GM19240 (cell line): ENCODE data around the gene KIDINS220.

Source experiments
- DNase-seq: peaks from one replicate; pipeline ENCODE4 v3.0.0; 2011; ENCODE audit warnings: low spot score; ENCODE audit not compliant: insufficient read length

KIDINS220 gene

GRCh38 chr2:8805278-8806210, 31.9 kb downstream of the KIDINS220 start:
- no peak for DNase-seq

- peak; percentile 30 for DNase-seq
Measured at GRCh38 chr2:8803658-8804379, 33.6 kb downstream of the KIDINS220 start.

- no peak for DNase-seq
Measured at GRCh38 chr2:8802741-8803140, 34.7 kb downstream of the KIDINS220 start.

- no peak for DNase-seq
Measured at GRCh38 chr2:8800821-8801220, 36.6 kb downstream of the KIDINS220 start.

- no peak for DNase-seq
Measured at GRCh38 chr2:8800218-8800617, 37.2 kb downstream of the KIDINS220 start.

- DNase-seq = no peak
Measured at GRCh38 chr2:8799004-8799403, 38.4 kb downstream of the KIDINS220 start.

GRCh38 chr2:8798393-8798792, 39.0 kb downstream of the KIDINS220 start:
- no peak for DNase-seq

GRCh38 chr2:8797682-8798081, 39.7 kb downstream of the KIDINS220 start:
- no peak for DNase-seq

- no peak for DNase-seq
Measured at GRCh38 chr2:8796878-8797550, 40.4 kb downstream of the KIDINS220 start.

GRCh38 chr2:8796315-8796848, 41.0 kb downstream of the KIDINS220 start:
- no peak for DNase-seq

- no peak for DNase-seq
Measured at GRCh38 chr2:8794923-8795825, 42.2 kb downstream of the KIDINS220 start.

- no peak for DNase-seq
Measured at GRCh38 chr2:8790739-8791162, 46.7 kb downstream of the KIDINS220 start.

GRCh38 chr2:8786463-8786862, 51.0 kb downstream of the KIDINS220 start:
- no peak for DNase-seq

- DNase-seq = no peak
Measured at GRCh38 chr2:8779795-8780671, 57.4 kb downstream of the KIDINS220 start.

GRCh38 chr2:8774371-8774770, 63.0 kb downstream of the KIDINS220 start:
- no peak for DNase-seq

GRCh38 chr2:8767324-8767723, 70.1 kb downstream of the KIDINS220 start:
- DNase-seq = no peak

- DNase-seq = no peak
Measured at GRCh38 chr2:8761529-8762164, 75.8 kb downstream of the KIDINS220 start.

- no peak for DNase-seq
Measured at GRCh38 chr2:8756716-8757115, 80.7 kb downstream of the KIDINS220 start.

- no peak for DNase-seq
Measured at GRCh38 chr2:8756230-8756629, 81.2 kb downstream of the KIDINS220 start.
